Peyer's patch (tissue), 4 donors: ENCODE results near the gene ZNF664.

Experiments
- POLR2A ChIP-seq, 2 donors: fragments of 450-650 bp; IDR thresholded peaks; one replicate each; pipeline ENCODE4 v1.5.1; 2017; ENCODE audit warnings: antibody characterized with exemption in 2 of 2, mild to moderate bottlenecking in 2 of 2, moderate library complexity in 2 of 2
- TF ChIP-seq, protein P1 (sequence below), 6 experiments: fragments of 450-650 bp in 4 of 6; fragments of 200-600 bp in 2 of 6; sonication (generic) in 1 of 6; IDR thresholded peaks; one replicate each; pipeline ENCODE4 v1.5.1; 2017 to 2019; ENCODE audit warnings: antibody characterized with exemption in 6 of 6, mild to moderate bottlenecking in 3 of 6, moderate library complexity in 1 of 6

- TF ChIP-seq, protein P1, sequence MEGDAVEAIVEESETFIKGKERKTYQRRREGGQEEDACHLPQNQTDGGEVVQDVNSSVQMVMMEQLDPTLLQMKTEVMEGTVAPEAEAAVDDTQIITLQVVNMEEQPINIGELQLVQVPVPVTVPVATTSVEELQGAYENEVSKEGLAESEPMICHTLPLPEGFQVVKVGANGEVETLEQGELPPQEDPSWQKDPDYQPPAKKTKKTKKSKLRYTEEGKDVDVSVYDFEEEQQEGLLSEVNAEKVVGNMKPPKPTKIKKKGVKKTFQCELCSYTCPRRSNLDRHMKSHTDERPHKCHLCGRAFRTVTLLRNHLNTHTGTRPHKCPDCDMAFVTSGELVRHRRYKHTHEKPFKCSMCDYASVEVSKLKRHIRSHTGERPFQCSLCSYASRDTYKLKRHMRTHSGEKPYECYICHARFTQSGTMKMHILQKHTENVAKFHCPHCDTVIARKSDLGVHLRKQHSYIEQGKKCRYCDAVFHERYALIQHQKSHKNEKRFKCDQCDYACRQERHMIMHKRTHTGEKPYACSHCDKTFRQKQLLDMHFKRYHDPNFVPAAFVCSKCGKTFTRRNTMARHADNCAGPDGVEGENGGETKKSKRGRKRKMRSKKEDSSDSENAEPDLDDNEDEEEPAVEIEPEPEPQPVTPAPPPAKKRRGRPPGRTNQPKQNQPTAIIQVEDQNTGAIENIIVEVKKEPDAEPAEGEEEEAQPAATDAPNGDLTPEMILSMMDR (IDR thresholded peaks at IDR 0.05): peak; percentile 79 to 95 (median 92)
- TF ChIP-seq POLR2A (IDR thresholded peaks at IDR 0.05): no peak
These were observed 63.7 kb downstream of the ZNF664 start for GRCh38 chr12:124036657-124037109.
